GM19238 (cell line): ENCODE measurements around the gene FAM107A.

ENCODE experiments used
- DNase-seq: peaks from one replicate; pipeline ENCODE4 v3.0.0; 2011; ENCODE audit warnings: low spot score; ENCODE audit not compliant: insufficient read length

Gene FAM107A, protein sequence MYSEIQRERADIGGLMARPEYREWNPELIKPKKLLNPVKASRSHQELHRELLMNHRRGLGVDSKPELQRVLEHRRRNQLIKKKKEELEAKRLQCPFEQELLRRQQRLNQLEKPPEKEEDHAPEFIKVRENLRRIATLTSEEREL

DNA sequence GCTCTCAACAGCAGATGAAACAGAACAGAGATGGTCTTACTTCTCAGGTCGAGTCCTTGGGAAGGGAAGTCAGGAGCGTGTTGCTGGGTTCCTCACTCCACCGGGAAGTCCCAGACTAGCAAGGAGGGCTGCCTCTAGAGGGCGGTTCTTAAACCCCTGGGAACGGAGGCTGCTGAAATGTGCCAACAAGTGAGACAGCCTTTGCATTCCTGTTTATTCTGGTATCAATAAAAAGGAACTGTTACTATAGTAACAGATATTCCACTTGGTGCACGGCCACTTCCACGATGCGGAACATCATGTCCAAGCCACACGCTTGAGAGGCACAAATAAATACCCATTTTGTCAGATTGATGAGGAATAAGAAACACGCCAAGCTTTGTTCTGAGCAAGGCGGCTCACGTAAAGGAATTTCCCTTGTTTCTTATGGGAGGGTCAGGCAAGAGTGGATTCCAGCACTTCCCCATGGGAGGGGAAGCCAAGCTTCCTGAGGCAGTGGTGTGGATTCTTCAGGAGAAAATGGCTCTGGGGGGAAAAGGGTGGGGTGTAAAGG is at the start of gene FAM107A:
TSS of gene FAM107A (minus strand) at position 123 of the 553 bp plus-strand sequence. CDS start 7,531 bp downstream, outside the sequence.
- no peak for DNase-seq

DNA sequence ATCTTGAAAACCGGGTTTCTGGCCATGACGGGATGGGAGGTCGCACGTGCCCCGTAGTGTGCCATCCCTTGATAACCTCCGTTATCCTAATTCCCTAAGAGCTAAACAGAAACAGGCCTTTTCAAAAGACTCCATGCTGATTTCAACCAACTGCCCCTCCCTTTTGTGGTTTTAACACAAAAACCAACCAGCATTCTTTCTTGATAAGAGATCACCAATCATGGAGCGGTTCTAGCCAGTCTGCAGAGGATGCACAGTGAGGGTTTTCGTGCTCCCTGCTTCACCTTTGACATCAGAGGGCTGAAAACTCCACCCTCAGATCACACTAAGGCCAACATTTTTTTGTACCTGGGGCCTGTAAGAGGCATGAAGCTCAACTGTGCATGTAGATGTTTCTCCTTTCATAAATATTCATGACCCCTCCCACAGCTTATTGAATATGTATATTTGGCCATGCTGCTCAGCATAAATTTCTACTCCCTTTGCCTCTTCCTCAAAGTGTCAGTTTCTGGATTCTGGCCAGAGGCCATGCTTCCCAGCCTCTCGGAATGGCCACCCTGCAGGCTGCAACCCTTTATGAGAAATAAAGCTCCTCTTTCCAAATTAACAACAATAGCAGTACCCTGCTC is 48.1 kb upstream of the FAM107A start:
- DNase-seq, result no peak

DNA sequence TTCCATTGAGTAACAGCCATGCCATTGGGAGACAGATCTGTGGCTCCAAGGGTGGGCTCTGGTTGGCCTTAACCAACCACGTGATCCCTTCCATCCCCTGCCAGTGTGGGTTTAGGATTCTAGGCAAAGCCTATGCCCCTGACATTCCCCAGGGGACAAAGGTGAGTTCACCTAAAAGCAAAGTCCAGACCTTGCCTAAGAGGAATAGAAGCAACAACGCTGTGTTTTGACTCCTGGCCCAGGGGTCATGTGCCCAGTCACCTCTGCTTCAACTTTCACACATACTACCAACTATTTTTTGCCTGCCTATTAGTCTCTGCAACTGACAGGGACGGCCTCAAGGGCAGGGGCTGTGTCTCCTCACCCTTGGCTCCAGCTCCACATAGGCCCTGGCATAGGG is 47.4 kb upstream of the FAM107A start:
- no peak for DNase-seq

GRCh38 chr3:58623961-58624360 is 46.8 kb upstream of the FAM107A start:
- no peak for DNase-seq

- DNase-seq, result no peak
These were observed 46.3 kb upstream of the FAM107A start for GRCh38 chr3:58623478-58623877.

DNA sequence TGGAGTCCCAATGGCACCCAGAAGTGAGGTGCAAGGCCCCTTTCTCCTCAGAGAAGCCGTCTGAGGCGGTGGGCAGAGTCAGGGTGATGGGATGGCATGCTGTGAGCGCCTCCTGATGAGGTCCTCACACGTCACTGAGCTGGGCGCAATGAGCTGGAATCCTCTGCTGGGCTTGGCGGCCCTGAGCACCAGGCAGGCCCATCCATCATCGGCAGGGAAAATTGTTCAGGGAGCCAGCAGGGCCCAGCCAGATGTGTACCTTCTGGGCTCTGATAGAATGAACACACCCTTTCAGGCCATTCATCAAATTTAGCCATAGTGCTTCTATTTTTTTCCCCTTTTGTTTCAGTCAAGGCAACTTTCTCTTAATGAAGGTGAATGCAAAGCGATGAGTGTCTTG is 45.7 kb upstream of the FAM107A start:
- DNase-seq, result no peak

DNA sequence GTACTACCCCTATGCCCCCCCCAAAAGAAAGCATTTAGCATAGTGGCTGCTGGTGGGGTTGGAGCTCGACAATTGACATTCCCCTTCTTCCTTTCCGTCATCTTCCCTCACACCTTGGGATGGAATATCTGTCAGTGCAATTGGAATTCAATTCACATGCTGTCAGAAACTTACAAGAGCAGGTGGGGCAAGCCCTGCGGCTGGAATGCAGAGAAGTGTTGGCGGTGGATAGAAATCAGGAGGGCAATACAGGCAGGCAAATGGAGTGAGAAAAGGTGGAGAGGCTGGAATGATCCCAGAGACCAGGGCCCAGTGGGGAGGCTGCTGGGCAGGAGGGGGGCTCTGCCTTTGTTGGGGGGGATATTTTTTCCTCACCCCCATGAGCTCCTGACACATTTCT is 45.2 kb upstream of the FAM107A start:
- no peak for DNase-seq

DNA sequence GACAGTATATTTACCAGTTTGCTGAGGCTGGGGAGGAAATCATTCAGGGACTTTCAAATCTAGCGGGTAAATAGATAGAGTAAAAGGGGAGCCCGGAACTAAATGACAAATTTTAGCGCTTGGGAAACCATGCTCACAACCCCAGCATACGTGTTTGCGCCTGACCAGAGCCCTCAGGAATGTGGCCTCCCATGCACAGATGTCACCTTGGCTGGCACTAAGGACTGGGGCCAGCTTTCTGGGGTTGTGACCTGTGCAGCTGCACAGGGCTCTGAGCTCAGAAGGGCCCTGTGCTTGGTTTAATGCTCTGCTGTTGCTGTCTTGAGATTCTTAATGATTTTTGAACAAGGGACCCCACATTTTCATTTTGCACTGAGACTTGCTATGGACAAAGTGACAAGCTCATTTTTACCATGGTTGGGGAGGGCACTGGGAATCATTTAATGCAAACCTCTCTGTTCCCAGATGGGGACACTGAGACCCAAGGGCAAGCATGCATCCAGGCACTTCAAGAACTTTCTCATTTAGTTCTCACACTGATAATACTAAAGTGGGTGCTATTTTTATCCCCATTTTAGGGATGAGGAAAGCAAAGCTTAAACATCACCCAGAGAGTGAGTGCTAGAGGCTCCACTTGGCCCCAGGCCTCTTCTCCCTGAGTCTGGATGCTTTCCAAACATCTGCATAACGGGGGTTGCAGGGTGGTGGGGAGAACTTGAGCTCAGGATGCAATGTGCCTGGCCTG is 44.1 kb upstream of the FAM107A start:
- DNase-seq, result no peak

GRCh38 chr3:58620421-58620820 is 43.2 kb upstream of the FAM107A start:
- no peak for DNase-seq

DNA sequence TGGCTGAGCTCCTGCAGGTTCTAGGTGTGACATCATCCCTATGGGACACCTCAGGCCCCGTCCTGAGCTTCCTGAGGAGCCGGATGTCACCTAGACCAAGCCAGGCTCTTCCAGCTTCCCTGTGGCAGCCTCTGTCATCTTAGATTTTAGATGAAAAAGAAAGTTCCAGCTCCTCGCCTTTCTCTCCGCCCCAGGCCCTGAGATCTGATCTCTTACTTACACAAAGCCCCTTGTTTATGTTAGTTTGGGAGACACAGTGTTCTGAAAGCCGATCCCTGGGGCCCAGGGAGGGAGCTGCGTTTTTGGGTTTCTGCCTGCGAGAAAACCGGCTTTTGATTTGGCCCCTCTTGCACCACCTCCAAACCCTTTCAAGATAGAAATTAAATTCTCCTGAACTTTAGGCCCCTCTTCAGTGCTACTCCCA is 40.2 kb upstream of the FAM107A start:
- no peak for DNase-seq

GRCh38 chr3:58613236-58614132 is 36.3 kb upstream of the FAM107A start:
- DNase-seq, result no peak

- no peak for DNase-seq
These were observed 35.6 kb upstream of the FAM107A start for GRCh38 chr3:58612830-58613229.

DNA sequence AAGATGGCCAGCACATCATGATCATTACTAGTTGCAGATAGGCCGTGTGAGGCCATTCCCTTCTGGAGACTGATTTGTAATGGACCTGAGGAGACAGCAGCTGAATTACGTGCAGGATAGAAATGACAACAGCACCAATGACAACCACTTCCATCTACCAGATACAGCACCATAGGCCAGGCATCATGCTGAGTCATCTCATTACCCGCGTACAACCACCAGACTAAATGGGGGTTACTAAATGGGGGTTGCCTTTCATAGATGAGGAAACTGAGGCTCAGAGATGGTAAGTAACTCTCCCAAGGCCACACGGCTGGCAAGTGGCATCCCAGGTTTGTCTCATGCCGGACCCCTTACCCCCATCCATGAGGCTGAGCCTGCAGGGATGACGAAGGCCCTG is 32.8 kb upstream of the FAM107A start:
- no peak for DNase-seq

GRCh38 chr3:58608648-58609047 is 31.5 kb upstream of the FAM107A start:
- no peak for DNase-seq

GRCh38 chr3:58607816-58608215 is 30.6 kb upstream of the FAM107A start:
- no peak for DNase-seq

GRCh38 chr3:58606693-58607092 is 29.5 kb upstream of the FAM107A start:
- DNase-seq, result no peak

DNA sequence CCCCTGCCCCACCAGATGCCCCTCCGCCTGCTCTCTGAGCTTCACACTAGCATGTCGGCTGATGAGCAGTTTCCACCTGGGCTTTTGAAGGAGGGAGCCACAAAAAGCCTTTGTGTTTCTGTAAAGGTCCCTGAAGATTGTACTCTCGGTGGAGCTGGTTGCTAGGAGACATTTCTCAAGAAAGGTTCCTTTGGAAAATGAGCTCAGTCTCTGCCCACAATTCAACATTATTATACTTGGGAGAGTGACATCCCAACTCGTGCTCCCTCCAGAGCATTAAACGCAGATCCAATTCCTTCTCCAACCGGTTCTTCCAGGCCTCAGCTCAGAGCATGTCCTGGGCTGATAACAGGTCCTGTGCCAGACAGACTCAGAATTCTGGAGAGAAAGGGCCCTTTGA is 26.8 kb upstream of the FAM107A start:
- DNase-seq, result no peak

DNA sequence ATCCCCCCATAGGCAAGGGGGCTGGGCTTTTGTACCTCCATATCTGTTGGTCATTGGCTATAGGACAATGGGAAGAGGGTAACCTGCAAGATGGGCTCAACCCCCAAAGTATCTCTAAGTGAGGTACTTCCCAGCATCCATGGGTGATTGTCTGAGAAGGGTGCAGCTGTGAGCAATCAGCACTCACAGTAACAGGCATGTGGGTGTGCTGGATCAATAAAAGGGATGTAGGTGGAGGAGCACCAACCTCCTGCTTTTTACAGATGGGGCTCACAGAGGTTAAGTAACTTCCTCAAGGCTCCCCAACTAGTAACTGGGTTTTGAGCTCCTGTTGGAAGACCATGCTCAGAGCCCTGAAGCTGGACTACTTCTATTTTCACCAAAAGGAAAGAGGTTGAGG is 26.4 kb upstream of the FAM107A start:
- no peak for DNase-seq

GRCh38 chr3:58597770-58598310 is 20.6 kb upstream of the FAM107A start:
- no peak for DNase-seq

DNA sequence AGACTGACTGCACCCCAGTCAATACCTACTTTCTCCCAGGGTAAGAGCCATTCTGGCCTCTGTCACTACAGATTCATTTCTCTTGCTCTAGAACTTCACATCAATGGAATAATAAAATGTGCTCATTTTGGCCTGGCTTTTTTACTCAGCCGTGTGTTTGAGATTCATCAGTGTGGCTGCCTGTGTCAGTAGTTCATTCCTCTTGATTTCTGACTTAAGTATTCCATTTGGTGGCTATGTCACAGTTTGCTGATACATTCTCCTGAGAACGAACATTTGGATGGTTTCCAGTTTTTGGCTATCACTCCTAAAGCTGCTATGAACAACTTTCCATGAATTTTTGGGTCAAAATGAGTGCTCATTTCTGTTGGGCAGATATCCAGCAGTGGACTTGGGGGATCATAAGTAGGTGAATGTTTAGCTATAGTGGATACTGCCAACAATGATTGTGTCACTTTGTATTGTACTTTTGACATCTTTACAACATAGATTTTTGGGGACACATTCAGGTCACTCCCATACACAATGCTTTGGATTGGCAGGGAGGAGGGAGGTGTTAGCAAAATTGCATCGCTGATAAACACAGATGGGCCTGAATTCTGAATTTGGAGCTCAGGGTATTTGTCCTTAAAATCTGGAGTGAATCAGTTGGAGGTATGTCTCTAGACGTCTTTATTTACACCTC is 19.8 kb upstream of the FAM107A start:
- DNase-seq, result no peak

DNA sequence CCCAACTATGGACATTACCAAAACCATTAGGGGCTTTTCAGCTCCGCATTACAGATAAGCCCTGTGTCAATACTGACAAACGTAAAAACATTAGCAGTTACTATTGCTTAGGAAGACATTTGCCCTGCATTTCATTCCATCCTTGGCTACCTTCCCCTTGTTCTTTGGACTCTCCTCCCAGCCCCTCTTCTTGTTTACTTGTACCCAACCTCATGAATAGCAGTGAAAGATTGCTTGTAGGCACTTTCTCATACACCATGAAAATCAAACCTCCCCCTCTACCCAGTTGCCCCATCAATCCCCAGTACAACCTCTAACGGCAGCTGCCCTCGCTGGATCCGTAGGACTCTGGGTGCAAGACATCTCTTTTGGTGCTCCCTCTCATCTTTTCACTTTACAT is 16.9 kb upstream of the FAM107A start:
- no peak for DNase-seq
